Measurements from ENCODE around the gene SORCS1. TPM values are rescaled to one million over a fixed set of nuclear protein-coding genes. Genes with fewer than 3 reads are reported as not detected.

The SORCS1 gene
- total RNA-seq, 1 experiment from 2014 or later, result not detected

DNA sequence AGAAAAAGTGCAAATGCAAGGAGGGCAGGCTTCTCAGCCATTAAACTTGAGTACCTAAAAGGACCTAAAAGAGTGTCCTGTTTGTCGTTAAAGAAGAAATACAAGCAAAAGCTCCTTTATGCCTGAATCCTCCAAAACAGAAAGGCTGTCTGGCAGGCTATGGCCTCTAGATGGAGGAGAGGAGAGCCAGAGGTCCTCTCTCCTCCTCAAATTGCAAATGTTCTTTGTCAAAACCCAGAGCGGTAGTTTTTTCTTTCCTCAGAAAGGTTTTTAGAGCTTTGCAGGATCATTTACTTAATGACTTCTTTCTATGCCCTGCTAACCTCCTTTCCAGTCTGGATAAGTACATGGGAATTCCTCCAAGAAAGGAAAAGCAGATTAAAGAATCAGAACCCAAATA lies 1.9 kb upstream of the SORCS1 start:
- Histone ChIP-seq H3K79me2 (ENCODE audit: low read depth) (no peaks in the 10 kb centered on the region), H3K27ac (no peak overlapping the region), H3K9me3 (ENCODE audit: insufficient read depth, low read depth) (no peaks in the 10 kb centered on the region), H2AFZ (no peak overlapping the region), H3F3A (ENCODE audit: insufficient read depth, low read depth) (no peaks in the 10 kb centered on the region), H3K9me2 (ENCODE audit: insufficient read depth) (no peaks in the 10 kb centered on the region), H4K20me1 (ENCODE audit: insufficient read depth) (no peaks in the 10 kb centered on the region), H3K4me1 (replicated peaks; ENCODE audit: insufficient read depth) (no peaks in the 10 kb centered on the region), H3K4me3 (no peak overlapping the region), H3K36me3 (ENCODE audit: low read depth) (no peaks in the 10 kb centered on the region), H3K27me3 (ENCODE audit: insufficient read depth, low read depth) (no peaks in the 10 kb centered on the region), H3K4me2 (no peak overlapping the region)
- no TSS peak for BruUV-seq (replicated peaks)
- no peak for TF ChIP-seq EZH2 (IDR thresholded peaks at IDR 0.05; ENCODE audit: low read depth)
- TF ChIP-seq, protein P1, sequence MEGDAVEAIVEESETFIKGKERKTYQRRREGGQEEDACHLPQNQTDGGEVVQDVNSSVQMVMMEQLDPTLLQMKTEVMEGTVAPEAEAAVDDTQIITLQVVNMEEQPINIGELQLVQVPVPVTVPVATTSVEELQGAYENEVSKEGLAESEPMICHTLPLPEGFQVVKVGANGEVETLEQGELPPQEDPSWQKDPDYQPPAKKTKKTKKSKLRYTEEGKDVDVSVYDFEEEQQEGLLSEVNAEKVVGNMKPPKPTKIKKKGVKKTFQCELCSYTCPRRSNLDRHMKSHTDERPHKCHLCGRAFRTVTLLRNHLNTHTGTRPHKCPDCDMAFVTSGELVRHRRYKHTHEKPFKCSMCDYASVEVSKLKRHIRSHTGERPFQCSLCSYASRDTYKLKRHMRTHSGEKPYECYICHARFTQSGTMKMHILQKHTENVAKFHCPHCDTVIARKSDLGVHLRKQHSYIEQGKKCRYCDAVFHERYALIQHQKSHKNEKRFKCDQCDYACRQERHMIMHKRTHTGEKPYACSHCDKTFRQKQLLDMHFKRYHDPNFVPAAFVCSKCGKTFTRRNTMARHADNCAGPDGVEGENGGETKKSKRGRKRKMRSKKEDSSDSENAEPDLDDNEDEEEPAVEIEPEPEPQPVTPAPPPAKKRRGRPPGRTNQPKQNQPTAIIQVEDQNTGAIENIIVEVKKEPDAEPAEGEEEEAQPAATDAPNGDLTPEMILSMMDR (conservative IDR thresholded peaks at IDR 0.05), result no peak
- ChIA-PET POLR2A (ENCODE audit: unreplicated experiment) (no interaction called here), CTCF (no interaction called here)
- no peak for DNase-seq
- intact Hi-C loops (cut with micrococcal nuclease; ENCODE audit: unreplicated experiment), result no loop called here

DNA sequence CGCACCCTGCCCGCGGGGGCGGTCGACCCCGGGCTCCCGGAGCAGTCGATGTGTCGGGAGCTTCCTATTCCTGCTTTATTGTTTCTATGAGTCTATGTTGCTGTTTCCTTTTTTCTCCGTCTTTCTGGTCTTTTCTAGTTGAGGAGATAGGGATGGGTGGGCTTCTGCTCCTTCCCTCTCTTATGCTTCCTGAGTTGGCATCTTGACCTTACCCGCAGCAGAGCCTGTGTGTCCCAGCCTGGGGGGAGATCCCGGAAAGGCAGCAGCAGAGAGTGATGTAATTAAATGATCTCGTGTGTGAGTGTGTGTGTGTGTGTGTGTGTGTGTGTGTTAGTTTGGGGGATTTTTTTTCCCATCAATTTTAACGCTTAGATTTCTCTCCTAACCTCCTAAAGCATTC lies 486 bp upstream of the SORCS1 start:
- Histone ChIP-seq H3K9me2 (ENCODE audit: insufficient read depth) (no peaks in the 10 kb centered on the region), H4K20me1 (ENCODE audit: insufficient read depth) (no peaks in the 10 kb centered on the region), H3K79me2 (ENCODE audit: low read depth) (no peaks in the 10 kb centered on the region), H3K9me3 (ENCODE audit: insufficient read depth, low read depth) (no peaks in the 10 kb centered on the region), H3K4me1 (replicated peaks; ENCODE audit: insufficient read depth) (no peaks in the 10 kb centered on the region), H3K27ac (no peak overlapping the region), H3K4me3 (no peak overlapping the region), H3F3A (ENCODE audit: insufficient read depth, low read depth) (no peaks in the 10 kb centered on the region), H3K36me3 (ENCODE audit: low read depth) (no peaks in the 10 kb centered on the region), H3K27me3 (ENCODE audit: insufficient read depth, low read depth) (no peaks in the 10 kb centered on the region), H3K4me2 (no peak overlapping the region), H2AFZ (no peak overlapping the region)
- TF ChIP-seq, protein P1 (conservative IDR thresholded peaks at IDR 0.05), result no peak
- no peak for TF ChIP-seq EZH2 (IDR thresholded peaks at IDR 0.05; ENCODE audit: low read depth)
- CTCF ChIA-PET, result no interaction called here
- DNase-seq, result no peak
- intact Hi-C loops (cut with micrococcal nuclease; ENCODE audit: unreplicated experiment), result no loop called here
- POLR2A ChIA-PET (ENCODE audit: unreplicated experiment), result no interaction called here
- BruUV-seq (replicated peaks), result no TSS peak

DNA sequence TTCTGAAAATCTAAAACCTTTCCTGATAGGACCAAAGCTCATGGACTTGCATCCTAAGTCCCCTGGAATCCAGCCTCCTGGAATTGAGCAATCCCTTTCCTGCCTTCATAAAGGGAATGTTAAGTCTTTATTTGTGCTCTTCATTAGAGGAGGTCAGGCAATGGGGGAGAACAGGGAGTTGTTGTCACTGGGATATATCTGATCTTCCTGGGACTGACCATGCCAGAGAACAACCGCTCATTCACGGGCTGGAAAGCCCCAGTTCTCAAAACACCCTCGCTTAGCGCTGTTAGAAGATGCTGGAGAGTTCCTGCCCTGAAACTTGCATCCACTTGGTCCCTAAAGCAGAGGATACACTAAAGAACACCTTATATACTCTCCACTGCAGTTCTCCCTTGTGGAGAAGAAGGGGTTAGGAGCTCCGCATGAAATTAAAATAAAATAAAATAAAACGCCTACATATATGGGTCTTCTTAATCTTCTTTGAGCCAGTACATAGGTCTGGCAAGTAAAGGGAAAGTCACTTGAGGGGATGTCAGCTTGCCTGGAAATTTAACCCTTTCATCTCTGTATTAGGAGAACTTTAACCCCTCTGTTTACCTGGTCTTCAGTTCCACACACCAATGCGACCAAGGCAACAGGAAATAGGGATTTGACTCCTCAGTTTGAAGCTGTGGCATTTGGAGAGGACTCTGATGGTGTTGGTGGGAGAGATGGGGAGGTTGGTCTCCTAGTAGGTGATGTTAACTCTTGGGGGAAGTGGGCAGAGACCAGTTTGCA lies 1.2 kb downstream of the SORCS1 start:
- no peaks in the 10 kb centered on the region for H3K79me2 ChIP-seq (ENCODE audit: low read depth)
- ChIA-PET CTCF (no interaction called here), POLR2A (ENCODE audit: unreplicated experiment) (no interaction called here)
- no peaks in the 10 kb centered on the region for H3F3A ChIP-seq (ENCODE audit: insufficient read depth, low read depth)
- no peak for DNase-seq
- H3K36me3 ChIP-seq (ENCODE audit: low read depth), result no peaks in the 10 kb centered on the region
- H3K27ac ChIP-seq, result no peak overlapping the region
- no peak overlapping the region for H3K4me2 ChIP-seq
- TF ChIP-seq, protein P1 (conservative IDR thresholded peaks at IDR 0.05), result no peak
- TF ChIP-seq EZH2 (IDR thresholded peaks at IDR 0.05; ENCODE audit: low read depth), result no peak
- H3K4me1 ChIP-seq (replicated peaks; ENCODE audit: insufficient read depth), result no peaks in the 10 kb centered on the region
- H3K9me3 ChIP-seq (ENCODE audit: insufficient read depth, low read depth), result no peaks in the 10 kb centered on the region
- no TSS peak for BruUV-seq (replicated peaks)
- H4K20me1 ChIP-seq (ENCODE audit: insufficient read depth), result no peaks in the 10 kb centered on the region
- no peak overlapping the region for H3K4me3 ChIP-seq
- H3K9me2 ChIP-seq (ENCODE audit: insufficient read depth), result no peaks in the 10 kb centered on the region
- no peak overlapping the region for H2AFZ ChIP-seq
- no peaks in the 10 kb centered on the region for H3K27me3 ChIP-seq (ENCODE audit: insufficient read depth, low read depth)
- intact Hi-C loops (cut with micrococcal nuclease; ENCODE audit: unreplicated experiment), result no loop called here

Data from PC-9 (cell line).